ENCODE measurements around the gene MCF2L2. TPM values are rescaled to one million over a fixed set of nuclear protein-coding genes. Genes with fewer than 3 reads are reported as not detected.

Gene MCF2L2
- total and polyA plus RNA-seq, 9 of the 15 experiments (the other 6 are each of a cell fraction or from before 2014, with no cell fraction given), result 0.56 to 4.2 (median 3.0) TPM

GRCh38 chr3:183253528-183254486 is 174.6 kb downstream of the MCF2L2 start (continued):
- TF ChIP-seq MGA (IDR thresholded peaks at IDR 0.05) (0 out of 2 replicates have a peak, but pooled peaks have one; percentile 39), SMARCE1 (IDR thresholded peaks at IDR 0.05) (0 out of 2 replicates have a peak, but pooled peaks have one; percentile 51), ATF3 (IDR thresholded peaks at IDR 0.05) (no peak), ATF3 (CRISPR knock-in tag; conservative IDR thresholded peaks at IDR 0.05) (0 out of 2 replicates have a peak, but pooled peaks have one; percentile 63), ARID1B (IDR thresholded peaks at IDR 0.05) (0 out of 2 replicates have a peak, but pooled peaks have one; percentile 36), SP1 (CRISPR knock-in tag; IDR thresholded peaks at IDR 0.05) (peak; percentile 14; the same call in 1 of the 2 replicates), HMGN3 (IDR thresholded peaks at IDR 0.05; ENCODE audit: borderline replicate concordance, extremely low read depth, insufficient read length, low read depth, low read length) (peak; percentile 45), POLR2H (tag; IDR thresholded peaks at IDR 0.05; ENCODE audit: low read depth) (no peak), GATAD2B (IDR thresholded peaks at IDR 0.05; ENCODE audit: borderline replicate concordance) (peak; percentile 70), EWSR1 (IDR thresholded peaks at IDR 0.05; ENCODE audit: borderline replicate concordance, low read depth, partially characterized antibody) (no peak), PYGO2 (tag; IDR thresholded peaks at IDR 0.05) (no peak), MED1 (CRISPR knock-in tag; IDR thresholded peaks at IDR 0.05; ENCODE audit: borderline replicate concordance) (no peak), RBBP5 (IDR thresholded peaks at IDR 0.05; ENCODE audit: borderline replicate concordance, insufficient read depth, low read length, poor library complexity, severe bottlenecking) (peak; percentile 42), CHD1 (IDR thresholded peaks at IDR 0.05; ENCODE audit: low read length) (peak; percentile 78)
